Anterior cingulate cortex (tissue), 58 donors: ENCODE data around the gene TALDO1.

Source experiments
- DNase-seq, 58 donors: peaks; one replicate each; lab custom pipeline; 2025; lab: John Stamatoyannopoulos, UW

Gene TALDO1

GRCh38 chr11:765025-765801, 17.9 kb downstream of the TALDO1 start:
- DNase-seq: peak in 27 of 58 donors; percentile 23 to 69 (median 46)

DNA sequence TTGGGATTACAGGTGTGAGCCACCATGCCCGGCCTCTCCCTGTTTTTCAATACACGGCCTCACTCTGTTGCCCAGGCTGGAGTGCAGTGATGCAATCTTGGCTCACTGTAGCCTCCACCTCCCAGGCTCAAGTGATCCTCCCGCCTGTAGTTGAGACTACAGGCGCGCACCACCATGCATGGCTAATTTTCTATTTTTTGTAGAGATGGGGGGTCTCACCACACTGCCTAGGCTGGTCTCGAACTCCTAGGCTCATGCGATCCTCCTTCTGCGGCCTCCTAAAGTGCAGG, 18.5 kb downstream of the TALDO1 start:
- DNase-seq: no peak

GRCh38 chr11:766106-766935, 19.1 kb downstream of the TALDO1 start:
- no peak for DNase-seq

GRCh38 chr11:766936-767210, 19.6 kb downstream of the TALDO1 start:
- DNase-seq: no peak

DNA sequence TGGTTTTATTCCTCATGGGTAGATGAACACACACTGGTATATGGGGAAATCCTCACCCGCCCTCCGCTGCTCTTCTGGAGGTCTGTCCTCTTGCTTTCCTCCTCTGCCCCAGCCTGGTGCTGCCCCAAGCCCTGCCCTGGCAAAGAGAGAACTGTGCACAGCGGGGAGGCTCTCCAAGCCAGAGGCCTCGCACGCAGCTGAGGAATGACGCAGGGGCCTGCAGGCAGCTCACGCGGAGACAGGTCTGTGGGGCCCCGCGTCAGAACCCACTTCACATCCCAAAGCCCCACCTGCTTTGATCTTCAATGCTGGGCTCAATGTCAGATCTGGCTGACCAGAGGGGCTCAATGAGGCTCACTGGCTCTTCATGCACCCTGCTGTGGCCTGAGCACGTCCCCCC, 20.0 kb downstream of the TALDO1 start:
- peak in 1 of 58 donors; percentile 46 for DNase-seq

DNA sequence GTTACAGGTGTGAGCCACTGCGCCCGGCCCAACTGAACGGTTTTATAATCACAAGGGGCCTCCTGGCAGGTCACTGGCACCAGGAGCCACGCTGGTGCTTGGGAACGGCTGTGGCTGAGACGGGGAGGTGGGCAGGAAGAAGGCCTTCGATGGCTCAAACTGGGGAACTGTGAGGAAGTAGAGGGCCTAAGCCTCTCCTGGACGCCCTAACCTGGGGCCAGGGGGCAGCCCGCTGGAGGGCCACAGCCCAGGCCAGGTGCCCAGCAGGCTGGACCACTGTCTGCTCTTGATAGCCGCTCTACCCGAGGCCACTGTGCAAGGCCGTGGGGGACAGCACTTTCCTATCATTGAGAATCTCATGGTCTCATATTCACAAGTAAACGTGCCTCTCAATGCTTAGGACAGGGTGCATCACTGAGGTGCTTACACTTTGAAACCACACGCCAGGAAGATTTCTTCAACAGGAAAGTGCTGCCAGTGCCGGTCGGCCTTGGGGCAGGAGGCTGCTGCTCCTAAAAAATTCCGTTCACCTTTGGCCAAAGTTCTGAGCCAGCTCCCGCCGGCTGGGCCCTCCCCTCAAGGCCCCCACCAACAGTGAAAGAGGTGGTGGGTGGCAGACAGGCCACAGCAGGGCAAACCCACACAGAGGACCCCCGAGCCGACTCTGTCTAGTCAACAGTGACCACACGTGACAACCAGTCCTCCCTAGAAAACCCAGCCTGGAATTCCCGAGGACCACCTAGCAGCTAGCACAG, 22.8 kb downstream of the TALDO1 start:
- DNase-seq: no peak

DNA sequence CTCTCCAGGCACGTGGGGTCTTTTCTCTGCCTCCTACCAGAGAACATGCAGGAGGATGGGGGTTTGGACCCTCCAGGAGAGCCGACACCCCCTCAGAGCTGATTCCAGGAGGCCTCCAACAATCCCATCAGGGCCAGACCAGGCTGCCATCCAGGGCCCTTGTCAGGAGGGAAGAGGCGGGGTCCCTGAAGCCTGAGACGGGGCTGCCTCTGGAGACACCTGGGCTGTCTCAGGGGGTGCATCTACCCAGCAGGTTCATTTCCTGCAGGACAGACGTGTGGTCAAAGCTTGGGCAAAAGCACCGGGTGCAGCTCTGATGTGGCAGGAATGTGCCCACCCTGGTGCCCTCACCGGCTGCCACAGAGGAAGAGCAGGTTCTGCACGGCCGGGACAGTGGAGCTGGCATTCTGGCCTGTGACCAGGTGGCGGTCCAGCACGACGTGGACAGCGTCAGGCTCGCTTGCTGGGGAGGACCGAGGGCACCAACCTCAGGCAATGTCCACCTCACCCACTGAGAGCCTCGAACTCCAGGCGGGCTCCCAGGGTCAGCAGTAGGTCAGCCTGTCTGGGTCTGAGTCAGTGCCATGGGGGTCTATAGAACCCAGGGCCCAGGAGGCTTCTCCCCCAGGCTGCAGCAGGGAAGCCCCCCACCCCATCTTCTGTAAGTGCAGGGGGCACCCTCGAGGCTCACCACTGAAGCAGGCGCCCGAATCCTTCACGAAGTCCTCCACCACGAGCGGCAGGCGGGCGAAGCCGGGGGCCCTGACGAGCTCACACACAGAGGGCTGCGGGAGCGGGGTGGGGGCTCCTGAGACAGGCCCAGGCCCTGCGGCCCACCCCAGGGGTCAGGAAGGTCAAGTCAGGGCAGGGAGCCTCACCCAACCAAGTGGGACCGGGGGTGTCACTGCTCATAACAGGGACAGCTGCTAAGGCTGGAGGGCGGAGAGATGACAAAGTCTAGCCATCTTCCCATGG, 23.7 kb downstream of the TALDO1 start:
- no peak for DNase-seq

DNA sequence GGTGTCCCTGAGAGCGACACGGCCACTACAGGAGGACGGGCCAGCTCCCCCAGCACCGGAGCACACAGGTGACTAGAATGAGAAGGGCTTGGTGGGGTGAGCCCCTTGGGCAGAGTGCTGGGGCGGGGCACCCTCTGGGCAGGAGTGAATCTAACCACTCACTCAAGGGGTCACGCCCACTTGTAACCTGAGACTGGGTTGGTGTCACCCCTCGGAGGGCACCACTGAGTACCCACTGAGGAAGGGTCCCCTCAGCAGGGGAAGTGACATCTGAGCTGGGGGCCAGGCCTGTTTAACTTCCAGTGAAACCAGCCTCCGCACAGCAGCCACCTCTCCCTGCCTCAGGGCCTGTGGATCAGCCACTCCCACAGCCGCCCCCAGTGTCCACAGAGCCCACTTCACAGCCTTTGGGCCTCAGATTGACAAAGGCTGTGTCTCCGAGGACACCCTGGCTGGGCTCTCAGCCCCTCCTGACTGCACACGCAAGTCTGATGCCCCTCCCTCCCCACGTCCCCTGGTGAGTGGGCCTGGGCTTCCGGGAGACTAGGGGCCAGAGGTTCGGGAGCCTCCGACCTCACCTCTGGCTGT, 24.4 kb downstream of the TALDO1 start:
- DNase-seq: no peak

- peak in 56 of 58 donors; percentile 30 to 97 (median 88) for DNase-seq
Observed at GRCh38 chr11:772429-773390, 25.4 kb downstream of the TALDO1 start.

GRCh38 chr11:773425-773824, 26.2 kb downstream of the TALDO1 start:
- DNase-seq: no peak

DNA sequence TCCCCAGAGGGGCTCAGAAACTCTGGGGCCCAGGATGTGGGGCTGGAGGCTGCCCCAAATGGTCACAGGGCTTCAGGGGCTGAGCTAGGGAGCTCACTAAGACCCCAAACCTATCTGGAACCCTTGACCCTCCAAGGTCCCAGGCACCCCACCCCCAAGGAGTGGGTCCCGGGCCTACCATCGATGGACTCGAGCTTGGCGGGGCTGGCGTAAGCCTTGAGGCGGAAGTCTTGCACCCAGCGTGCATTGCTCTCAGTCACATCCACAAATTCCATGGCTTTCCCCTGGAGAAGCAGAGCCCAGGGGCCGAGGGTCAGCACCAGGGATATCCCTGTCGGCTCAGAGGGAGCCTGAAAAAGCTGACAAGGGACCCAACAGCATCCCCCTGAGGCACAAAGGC, 26.6 kb downstream of the TALDO1 start:
- no peak for DNase-seq

DNA sequence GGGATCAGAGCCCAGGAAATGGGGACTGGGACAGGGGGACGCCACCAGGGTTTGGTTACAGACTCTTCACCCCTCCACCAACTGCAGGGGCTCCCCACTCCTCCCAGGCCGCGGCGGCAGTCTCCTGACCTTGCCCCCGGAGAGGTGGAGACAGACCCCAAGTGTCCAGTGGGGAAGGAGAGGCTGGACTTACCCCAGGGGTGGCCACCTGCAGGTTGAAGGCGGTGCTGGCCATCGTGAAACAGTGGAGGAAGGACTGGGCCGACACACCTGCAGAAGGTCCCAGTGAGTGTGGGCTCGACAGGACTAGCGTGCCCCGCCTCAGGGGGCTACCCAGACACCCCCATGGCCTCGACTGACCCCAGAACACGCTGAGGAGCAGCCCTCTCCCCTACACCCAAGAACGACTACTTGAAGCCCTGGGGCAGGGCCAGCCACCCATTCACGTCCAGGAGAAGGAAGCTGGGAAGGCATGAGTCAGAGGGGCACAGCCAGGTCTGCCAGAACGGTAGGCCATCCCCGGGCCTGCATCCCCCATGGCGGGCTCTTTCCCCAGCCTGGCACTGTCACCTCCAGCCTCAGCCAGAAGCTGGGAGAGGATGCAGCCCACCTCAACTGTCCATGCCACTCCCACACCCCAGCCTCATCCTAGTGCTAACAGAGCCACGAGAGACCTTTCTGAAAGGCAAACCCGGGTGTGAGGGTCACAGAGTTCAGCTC, 27.8 kb downstream of the TALDO1 start:
- no peak for DNase-seq

- no peak for DNase-seq
Observed at GRCh38 chr11:776263-776560, 28.9 kb downstream of the TALDO1 start.

GRCh38 chr11:776561-777287, 29.5 kb downstream of the TALDO1 start:
- DNase-seq: peak in 1 of 58 donors; percentile 72

GRCh38 chr11:777288-778255, 30.3 kb downstream of the TALDO1 start, which contains the start of gene GATD1:
Gene GATD1 (minus strand): TSS chr11:777487. CDS start chr11:777462, 25 bp downstream.
- peak in 56 of 58 donors; percentile 28 to 92 (median 83) for DNase-seq
